HG02623 (cell line): ENCODE measurements around the gene ZBTB7A.
A peak's percentile ranks its signal among the peaks of the same experiment; 100 is the strongest.

Source experiments
- ATAC-seq: cut with Tn5 transposase; IDR thresholded peaks from one replicate; pipeline ENCODE4 v1.9.1; 2021; ENCODE audit warnings: moderate library complexity; ENCODE audit not compliant: unreplicated experiment

ZBTB7A gene

GRCh38 chr19:4069331-4069959, 2.7 kb upstream of the ZBTB7A start:
- no peak for ATAC-seq

DNA sequence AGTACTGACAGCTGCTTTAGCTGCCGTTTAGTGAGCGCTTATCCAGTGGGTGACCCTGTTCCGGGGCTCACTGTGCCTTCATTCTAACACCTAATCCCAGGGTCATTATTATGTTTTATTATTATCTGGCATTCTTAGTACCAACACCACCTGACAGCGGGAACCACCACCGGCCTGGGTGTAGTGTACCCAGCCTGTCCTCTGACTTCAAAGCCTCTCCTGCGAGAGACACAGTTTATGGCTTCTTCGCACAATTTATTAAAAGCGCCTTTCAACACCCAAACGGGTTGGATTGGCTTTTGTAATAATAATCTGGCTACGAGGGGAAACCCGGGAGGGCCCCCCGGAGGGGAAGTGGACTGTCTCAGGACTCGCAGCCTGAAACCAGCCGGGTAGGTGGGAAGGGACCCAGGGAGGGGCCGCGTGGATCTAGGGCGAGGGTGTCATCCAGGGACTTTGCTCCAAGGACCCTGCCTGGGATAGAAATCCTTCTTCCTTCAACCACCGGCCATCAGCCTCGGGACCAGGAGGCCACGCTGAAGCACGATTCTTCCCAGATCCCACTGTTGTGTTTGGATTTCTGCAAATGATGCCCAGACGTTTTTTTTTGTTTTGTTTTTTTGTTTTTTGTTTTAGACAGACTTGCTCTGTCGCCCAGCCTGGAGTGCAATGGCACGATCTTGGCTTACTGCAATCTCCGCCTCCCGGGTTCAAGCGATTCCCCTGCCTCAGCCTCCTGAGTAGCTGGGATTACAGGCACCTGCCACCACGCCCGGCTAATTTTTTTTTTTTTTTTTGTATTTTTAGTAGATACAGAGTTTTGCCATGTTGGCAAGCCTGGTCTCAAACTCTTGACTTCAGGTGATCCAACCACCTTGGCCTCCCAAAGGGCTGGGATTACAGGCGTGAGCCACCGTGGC, 1.6 kb upstream of the ZBTB7A start:
- no peak for ATAC-seq

GRCh38 chr19:4067396-4068046, 822 bp upstream of the ZBTB7A start:
- no peak for ATAC-seq

DNA sequence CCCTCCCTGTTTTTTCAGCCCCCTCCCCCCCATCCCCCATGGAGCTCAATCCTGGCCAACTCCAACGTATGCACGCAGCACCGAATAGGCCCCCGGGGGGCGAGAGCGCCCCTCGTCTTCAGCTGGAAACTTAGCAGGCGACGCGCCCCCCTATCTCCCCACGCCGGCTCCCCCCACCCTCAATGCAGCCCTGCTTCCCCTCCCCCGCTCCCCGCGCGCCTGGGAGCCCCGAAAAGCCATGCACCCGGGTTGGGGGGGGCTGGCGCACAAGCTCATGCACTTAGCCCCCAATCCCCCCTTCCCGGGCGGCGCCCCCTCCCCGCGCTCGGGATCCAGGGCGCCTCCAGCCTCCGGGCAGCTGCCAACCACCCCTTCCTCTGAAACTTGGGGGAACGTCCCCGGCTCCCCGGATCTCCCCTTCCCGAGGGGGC, 508 bp downstream of the ZBTB7A start:
- ATAC-seq = no peak

- peak; percentile 71 for ATAC-seq
Observed at GRCh38 chr19:4065430-4066175, 1.1 kb downstream of the ZBTB7A start.

- ATAC-seq = peak; percentile 1
Observed at GRCh38 chr19:4064496-4065260, 2.0 kb downstream of the ZBTB7A start.

DNA sequence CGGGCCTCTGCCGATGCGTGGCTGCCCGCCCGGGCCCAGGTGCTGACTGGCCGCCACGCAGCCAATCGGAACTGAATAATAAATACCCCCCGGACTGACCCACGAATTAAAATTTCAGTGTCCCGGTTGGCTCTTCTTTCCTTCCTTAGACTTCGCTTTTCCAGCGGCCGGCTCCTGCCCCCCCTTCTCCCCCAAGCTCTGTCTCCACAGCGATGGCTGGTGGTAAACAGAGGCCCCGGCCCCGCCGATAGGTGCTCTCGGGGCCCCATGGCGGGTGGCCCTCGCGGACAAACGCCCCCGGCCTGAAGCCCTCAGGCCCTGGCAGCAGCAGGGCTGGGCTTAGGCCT, 2.6 kb downstream of the ZBTB7A start:
- no peak for ATAC-seq

GRCh38 chr19:4063369-4064148, 3.1 kb downstream of the ZBTB7A start:
- no peak for ATAC-seq

DNA sequence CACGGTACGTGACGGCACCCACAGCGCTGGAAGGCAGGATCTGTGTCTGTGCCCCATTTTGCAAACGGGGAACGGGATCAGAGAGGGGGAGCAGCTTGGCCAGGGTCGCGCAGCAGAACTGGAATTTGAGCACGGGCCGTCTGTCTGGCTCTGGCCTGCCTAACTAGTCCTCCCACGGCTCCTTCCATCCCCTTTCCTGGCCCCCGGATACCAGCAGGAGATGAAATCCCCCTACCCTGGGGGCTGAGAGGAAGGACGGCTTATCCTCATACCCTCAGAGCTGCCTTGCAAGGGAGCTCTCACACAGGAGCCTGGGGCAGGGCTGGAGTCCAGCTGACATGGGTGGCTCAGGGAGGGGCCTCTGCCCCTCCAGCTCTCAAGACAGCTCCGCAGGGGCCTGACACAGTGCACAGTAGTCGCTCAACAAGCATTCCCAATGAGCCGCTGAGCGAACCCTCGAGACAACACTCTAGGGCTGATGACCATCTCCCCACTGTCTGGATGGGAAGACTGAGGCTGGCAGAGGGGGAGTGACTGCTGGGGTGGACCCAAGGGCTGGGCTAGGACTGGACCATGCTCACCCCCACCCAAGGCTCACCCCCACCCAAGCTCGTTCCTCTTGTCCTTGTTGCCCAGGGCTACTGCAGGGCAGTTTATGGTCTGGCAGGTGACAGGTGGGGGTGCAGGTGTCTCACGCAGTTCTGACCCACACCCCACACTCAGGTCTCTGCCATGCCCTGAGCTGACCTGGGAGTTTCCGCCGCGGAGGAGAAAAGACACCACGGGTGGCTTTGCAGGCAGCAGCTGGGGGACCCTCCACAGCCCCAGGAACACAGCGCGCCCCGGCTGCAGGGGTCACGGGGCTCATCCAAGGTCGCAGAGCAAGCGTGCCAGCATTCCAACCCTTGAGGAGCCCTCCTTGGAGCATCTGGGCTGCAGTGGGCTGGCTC, 4.0 kb downstream of the ZBTB7A start:
- no peak for ATAC-seq

GRCh38 chr19:4061683-4062418, 4.8 kb downstream of the ZBTB7A start:
- ATAC-seq = no peak

GRCh38 chr19:4061178-4061682, 5.5 kb downstream of the ZBTB7A start:
- ATAC-seq = no peak

DNA sequence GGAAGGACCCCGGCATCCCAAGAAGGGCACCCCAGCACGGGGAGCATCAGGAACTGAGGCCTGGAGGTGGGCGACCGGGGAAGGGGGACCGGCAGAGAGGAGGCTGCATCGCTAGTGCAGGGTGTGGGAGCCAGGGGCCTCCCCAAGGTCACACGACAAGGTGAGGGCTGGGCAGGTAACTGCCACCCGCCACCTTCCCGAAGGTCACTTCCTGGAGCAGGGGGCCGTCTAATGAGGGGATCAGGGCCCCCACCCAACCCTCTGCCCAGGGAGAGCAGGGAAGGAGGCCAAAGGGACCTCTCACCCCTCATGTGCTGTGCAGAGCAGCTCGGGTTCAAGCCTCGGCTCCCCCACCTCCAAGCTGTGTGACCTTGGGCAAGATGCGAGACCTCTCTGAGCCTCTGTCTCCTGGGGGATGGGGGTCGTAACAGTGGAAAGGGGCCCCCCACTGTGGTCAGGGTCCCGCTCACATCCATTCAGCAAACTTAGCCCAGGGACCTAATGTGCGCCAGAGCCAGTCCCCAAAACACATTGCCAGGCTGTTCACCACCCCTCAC, 6.0 kb downstream of the ZBTB7A start:
- no peak for ATAC-seq

DNA sequence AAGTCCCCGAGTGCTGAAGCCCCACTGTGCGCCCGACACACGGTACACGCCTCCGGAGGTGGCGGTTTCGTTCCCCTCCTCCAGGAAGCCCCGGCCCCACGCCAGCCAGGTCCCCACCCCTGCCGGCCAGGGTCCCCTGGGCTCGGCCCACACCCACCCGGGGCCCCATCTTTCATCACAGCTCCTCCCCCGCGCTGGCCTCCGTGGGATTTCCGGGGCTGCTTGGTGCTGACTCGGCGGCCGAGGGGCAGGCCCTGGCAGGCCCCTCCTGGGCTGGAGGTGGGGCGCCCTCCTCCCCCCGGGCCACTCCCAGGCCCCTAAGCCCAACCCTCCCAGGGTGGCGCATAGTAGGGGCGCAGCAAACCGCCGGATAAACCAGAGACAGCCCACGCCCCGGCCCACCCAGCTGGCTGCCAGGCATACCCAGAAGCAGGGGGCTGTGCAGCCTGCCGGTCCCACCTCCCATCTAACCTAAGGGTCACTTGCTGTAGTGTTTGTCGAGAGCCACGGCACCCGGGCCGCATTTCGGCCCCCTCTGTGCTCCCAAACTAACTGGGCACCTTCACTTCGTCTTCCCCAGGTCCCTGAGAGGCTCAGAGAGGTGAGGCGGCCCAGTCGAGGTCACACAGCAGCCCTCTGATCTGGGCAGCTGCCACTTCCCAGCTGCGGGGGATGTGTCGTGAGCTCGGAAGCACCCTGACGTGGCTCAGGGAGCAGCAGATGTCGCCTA, 6.6 kb downstream of the ZBTB7A start:
- no peak for ATAC-seq

- no peak for ATAC-seq
Observed at GRCh38 chr19:4059453-4059871, 7.2 kb downstream of the ZBTB7A start.

DNA sequence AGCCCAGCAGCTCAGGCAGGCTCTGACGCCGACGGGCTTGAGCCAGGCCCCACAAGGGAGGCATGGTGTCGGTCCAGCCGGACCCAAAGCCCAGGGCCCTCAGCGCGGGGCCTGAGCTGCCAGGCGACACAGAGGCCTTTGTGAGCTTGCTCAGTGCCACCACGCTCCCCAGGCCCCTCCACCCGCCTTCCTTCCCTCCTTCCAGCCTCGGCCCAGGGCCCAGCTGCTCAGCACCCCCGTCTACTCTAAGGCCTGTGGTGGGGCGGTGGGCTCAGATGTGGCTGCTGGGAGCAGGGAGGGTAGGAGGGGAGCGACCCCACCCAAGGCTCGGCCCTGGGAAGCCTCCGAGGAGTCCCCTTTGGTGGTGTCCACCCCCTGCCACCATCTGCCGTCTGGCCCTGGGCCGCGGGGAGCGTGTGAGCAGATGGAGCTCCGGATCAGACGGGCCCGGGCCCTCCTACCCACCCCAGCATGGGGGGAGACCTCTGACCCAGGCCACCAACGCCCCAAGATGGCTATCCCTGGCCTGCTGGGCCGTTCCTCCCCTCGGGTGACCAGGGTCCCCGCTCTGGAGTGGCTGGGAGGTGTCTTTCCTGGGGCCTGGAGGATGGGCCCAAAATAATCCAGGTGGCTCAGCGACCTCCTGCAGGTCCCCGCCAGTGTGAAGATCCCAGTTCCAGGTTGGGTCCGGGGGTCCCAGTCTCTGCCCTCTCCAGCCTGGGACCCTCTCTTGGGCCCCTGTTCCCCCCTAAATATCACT, 7.8 kb downstream of the ZBTB7A start:
- no peak for ATAC-seq
